H1 (cell line): ENCODE results near the gene FARP2.

Source experiments
- BACH1 ChIP-seq: IDR thresholded peaks from 2 replicates; pipeline ENCODE4 v1.6.1; 2012; ENCODE audit warnings: low read length, improper control_type of control experiment
- CTCF ChIP-seq, 3 experiments: IDR thresholded peaks; 1 replicate in 2 of 3; 2 replicates in 1 of 3; pipeline versions ENCODE4 v1.5.1 to v1.6.1; 2011; ENCODE audit warnings: low read length in 3 of 3, mild to moderate bottlenecking in 3 of 3, inconsistent platforms in 2 of 3, low read depth in 1 of 3, moderate library complexity in 1 of 3; ENCODE audit not compliant: insufficient read depth in 1 of 3; ENCODE audit errors: control extremely low read depth in 1 of 3
- EZH2 ChIP-seq: fragments of 200-600 bp; sonication (generic); IDR thresholded peaks from 2 replicates; pipeline ENCODE4 v1.7.1; 2012; ENCODE audit warnings: low read depth, mild to moderate bottlenecking, moderate library complexity, low read length, inconsistent platforms; ENCODE audit not compliant: severe bottlenecking
- NRF1 ChIP-seq: IDR thresholded peaks from 2 replicates; pipeline ENCODE4 v1.6.1; 2011; ENCODE audit warnings: mild to moderate bottlenecking, low read depth, low read length, improper control_type of control experiment
- TAF1 ChIP-seq: IDR thresholded peaks from 2 replicates; pipeline ENCODE4 v1.6.1; 2011; ENCODE audit warnings: mild to moderate bottlenecking, low read depth, low read length
- TAF7 ChIP-seq: optimal IDR thresholded peaks from 2 replicates; pipeline ENCODE3; 2011; ENCODE audit warnings: low read depth, mild to moderate bottlenecking, inconsistent platforms, low read length, moderate library complexity, borderline replicate concordance

DNA sequence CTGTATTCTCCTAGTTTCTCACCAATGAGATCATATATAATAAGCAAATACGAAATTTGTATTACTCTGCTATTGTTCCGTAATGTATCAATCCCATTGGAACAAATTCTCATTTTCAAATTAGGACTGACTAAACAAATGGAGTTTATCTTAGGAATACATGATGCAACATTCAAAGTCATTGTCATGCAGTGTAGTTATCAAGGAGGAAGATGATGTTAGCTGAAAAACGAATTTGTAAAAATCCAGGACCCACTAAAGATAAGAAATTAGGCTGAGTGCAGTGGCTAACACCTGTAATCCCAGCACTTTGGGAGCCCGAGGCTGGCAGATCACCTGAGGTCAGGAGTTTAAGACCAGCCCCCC lies 25.5 kb upstream of the FARP2 start:
- TF ChIP-seq CTCF (IDR thresholded peaks at IDR 0.05; ENCODE audit: control extremely low read depth in 1 of 3, insufficient read depth in 1 of 3, low read depth in 1 of 3, low read length in 3 of 3): no peak
- no peak for TF ChIP-seq BACH1
- TF ChIP-seq EZH2: no peak
- TF ChIP-seq NRF1: no peak
- TF ChIP-seq TAF1: no peak
- TF ChIP-seq TAF7: no peak
